ENCODE measurements around the gene UST. TPM values are rescaled to one million over a fixed set of nuclear protein-coding genes. Genes with fewer than 3 reads are reported as not detected.
"Not testable (repeated sequence)": the region's sequence is repeated elsewhere in the genome, so short reads cannot be mapped to it uniquely, and the experiment has no call there.

UST gene
- total RNA-seq, 2 donors from 2014 or later = 4.3 to 5.3 TPM

DNA sequence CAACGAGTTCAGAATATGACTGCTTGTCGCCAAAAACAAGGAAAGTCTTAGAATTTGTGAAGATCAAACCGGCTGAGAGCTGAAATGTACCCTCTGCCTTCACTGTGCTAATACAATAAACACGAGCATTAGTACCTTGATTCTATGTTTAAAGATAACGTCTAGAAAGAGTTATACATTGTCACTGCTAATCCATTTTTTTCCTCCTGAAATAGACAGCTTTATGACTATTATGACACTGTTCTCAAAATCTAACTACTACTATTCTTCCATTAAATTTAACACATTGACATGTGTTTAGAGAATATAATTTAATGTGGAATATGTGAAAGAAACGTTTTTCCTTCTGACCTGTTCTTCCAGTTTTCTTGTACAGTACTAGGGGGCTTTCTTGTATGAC, 204.8 kb downstream of the UST start:
- Histone ChIP-seq H3K27me3 (no peaks in the 10 kb centered on the region), H3K4me1 (no peaks in the 10 kb centered on the region), H3K27ac (no peak overlapping the region), H3K9me3 (no peaks in the 10 kb centered on the region), H3K36me3 (no peaks in the 10 kb centered on the region), H3K4me3 (no peak overlapping the region)
- DNase-seq (ENCODE audit: low spot score) = no peak
- TF ChIP-seq, protein P1, sequence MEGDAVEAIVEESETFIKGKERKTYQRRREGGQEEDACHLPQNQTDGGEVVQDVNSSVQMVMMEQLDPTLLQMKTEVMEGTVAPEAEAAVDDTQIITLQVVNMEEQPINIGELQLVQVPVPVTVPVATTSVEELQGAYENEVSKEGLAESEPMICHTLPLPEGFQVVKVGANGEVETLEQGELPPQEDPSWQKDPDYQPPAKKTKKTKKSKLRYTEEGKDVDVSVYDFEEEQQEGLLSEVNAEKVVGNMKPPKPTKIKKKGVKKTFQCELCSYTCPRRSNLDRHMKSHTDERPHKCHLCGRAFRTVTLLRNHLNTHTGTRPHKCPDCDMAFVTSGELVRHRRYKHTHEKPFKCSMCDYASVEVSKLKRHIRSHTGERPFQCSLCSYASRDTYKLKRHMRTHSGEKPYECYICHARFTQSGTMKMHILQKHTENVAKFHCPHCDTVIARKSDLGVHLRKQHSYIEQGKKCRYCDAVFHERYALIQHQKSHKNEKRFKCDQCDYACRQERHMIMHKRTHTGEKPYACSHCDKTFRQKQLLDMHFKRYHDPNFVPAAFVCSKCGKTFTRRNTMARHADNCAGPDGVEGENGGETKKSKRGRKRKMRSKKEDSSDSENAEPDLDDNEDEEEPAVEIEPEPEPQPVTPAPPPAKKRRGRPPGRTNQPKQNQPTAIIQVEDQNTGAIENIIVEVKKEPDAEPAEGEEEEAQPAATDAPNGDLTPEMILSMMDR (IDR thresholded peaks at IDR 0.05) = no peak

GRCh38 chr6:148952147-148953035, 205.6 kb downstream of the UST start:
- no peak for DNase-seq (ENCODE audit: low spot score)
- Histone ChIP-seq H3K4me1 (no peaks in the 10 kb centered on the region), H3K4me3 (no peak overlapping the region), H3K27me3 (no peaks in the 10 kb centered on the region), H3K27ac (no peak overlapping the region), H3K9me3 (no peaks in the 10 kb centered on the region), H3K36me3 (no peaks in the 10 kb centered on the region)
- TF ChIP-seq, protein P1 (IDR thresholded peaks at IDR 0.05) = no peak

- DNase-seq (ENCODE audit: low spot score) = no peak
- Histone ChIP-seq H3K27me3 (no peaks in the 10 kb centered on the region), H3K9me3 (no peaks in the 10 kb centered on the region), H3K4me3 (no peak overlapping the region), H3K36me3 (no peaks in the 10 kb centered on the region), H3K27ac (no peak overlapping the region), H3K4me1 (no peaks in the 10 kb centered on the region)
- TF ChIP-seq, protein P1 (IDR thresholded peaks at IDR 0.05) = no peak
These were observed 207.6 kb downstream of the UST start for GRCh38 chr6:148954461-148954860.

- TF ChIP-seq, protein P1 (IDR thresholded peaks at IDR 0.05) = no peak
- H3K36me3 ChIP-seq = no peaks in the 10 kb centered on the region
- H3K4me3 ChIP-seq = no peak overlapping the region
- H3K27me3 ChIP-seq = no peaks in the 10 kb centered on the region
- DNase-seq (ENCODE audit: low spot score) = no peak
- H3K4me1 ChIP-seq = no peaks in the 10 kb centered on the region
- no peak overlapping the region for H3K27ac ChIP-seq
- H3K9me3 ChIP-seq = no peaks in the 10 kb centered on the region
These were observed 208.1 kb downstream of the UST start for GRCh38 chr6:148954934-148955333.

DNA sequence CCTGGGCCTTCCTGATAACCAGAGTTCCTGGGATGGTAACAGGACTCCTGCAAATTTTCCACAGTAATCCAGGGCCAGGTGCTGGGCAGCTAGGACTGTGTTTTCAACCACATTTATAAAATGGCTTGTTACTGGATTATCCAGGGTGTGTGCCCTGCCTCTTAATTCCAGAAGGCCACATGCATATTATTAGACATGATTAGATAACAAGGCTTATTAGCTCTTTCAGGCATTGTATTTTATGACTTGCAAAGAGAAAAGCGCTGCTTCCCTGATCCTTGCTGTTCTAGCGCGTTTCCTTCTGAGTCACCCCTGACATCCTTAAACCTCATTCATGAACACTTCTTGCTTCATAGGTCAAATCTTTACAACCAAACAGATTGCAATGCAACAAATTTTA, 208.6 kb downstream of the UST start:
- Histone ChIP-seq H3K27ac (no peak overlapping the region), H3K9me3 (no peaks in the 10 kb centered on the region), H3K4me1 (no peaks in the 10 kb centered on the region), H3K4me3 (no peak overlapping the region), H3K27me3 (no peaks in the 10 kb centered on the region), H3K36me3 (no peaks in the 10 kb centered on the region)
- TF ChIP-seq, protein P1 (IDR thresholded peaks at IDR 0.05) = no peak
- no peak for DNase-seq (ENCODE audit: low spot score)

DNA sequence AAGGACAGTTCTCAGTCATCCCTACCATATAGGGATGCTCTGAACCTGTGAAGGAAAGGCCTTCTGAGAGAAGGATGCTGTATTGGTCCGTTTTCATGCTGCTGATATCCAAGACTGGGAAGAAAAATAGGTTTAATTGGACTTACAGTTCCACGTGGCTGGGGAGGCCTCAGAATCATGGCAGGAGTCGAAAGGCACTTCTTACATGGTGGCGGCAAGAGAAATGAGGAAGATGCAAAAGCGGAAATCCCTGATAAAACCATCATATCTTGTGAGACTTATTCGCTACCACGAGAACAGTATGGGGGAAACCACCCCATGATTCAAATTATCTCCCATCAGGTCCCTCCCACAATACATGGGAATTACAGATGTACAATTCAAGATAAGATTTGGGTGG, 209.3 kb downstream of the UST start:
- not testable (repeated sequence) for H3K36me3 ChIP-seq; H3K4me1 ChIP-seq; H3K27me3 ChIP-seq; H3K9me3 ChIP-seq; DNase-seq (ENCODE audit: low spot score); H3K4me3 ChIP-seq; H3K27ac ChIP-seq
